Activated T-helper 17 cell treated with anti-CD3 and anti-CD28 coated beads, Interleukin-2, amount 50 U/mL, for 72 hours (primary cell): Measurements from ENCODE around the gene NR5A2. TPM values are rescaled to one million over a fixed set of nuclear protein-coding genes. Genes with fewer than 3 reads are reported as not detected.

Source experiments
- ATAC-seq: fragments of 150-1000 bp; cut with Tn5 transposase; replicated peaks from 2 replicates; pipeline ENCODE4 v1.10.0; 2021; ENCODE audit warnings: mild to moderate bottlenecking, moderate library complexity
- H3K27ac Mint-ChIP-seq: one replicate; pipeline ENCODE4 v1.8.0; 2022; ENCODE audit warnings: mixed read lengths
- H3K27me3 Mint-ChIP-seq: one replicate; pipeline ENCODE4 v1.8.0; 2022; ENCODE audit warnings: mixed read lengths
- H3K36me3 Mint-ChIP-seq: one replicate; pipeline ENCODE4 v1.8.0; 2022; ENCODE audit warnings: low read depth, mild to moderate bottlenecking, mixed read lengths
- H3K4me1 Mint-ChIP-seq: one replicate; pipeline ENCODE4 v1.8.0; 2022; ENCODE audit warnings: mixed read lengths
- H3K4me3 Mint-ChIP-seq: one replicate; pipeline ENCODE4 v1.8.0; 2022; ENCODE audit warnings: mild to moderate bottlenecking, mixed read lengths
- H3K9me3 Mint-ChIP-seq: one replicate; pipeline ENCODE4 v1.8.0; 2022; ENCODE audit warnings: mixed read lengths
- total RNA-seq, 2 donors: library from RNA; stranded (reverse); gene quantifications; one replicate each; pipeline ENCODE4 v1.2.3, GENCODE V29; 2022

Gene NR5A2
- total RNA-seq, 2 donors from 2014 or later: 0.13 TPM; not detected in 1

DNA sequence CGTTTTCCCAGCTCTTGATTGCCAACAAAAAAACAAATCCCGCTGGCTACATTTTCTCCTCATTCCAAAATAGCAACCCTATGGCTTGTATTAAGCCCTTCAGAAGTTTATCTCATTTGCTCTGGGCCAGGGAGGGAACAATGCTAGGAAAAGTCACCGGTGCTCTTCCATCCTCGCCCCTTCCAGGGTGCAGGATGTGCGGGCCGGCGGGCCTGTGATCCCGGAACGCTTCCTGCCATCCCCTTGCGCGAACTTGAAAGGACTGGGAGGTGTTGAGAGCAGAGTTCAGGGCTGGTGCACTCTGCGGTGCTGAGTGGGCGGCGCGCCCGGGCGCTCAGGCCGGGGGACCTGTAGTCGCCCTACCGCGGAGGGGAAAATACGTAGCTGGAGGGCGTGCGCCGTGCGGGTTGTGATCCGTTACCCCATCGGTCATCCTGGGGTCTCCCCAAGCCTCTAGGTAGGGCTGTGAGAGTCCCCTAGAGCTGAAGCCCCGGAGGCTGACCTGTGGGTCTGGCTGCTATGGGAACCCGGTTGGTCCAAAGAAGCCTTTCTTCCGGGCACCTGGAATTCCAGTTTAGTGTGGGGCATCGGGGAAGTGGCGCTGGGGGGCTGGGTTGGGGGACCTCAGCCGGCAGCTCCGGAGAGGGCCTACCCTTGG, 13.1 kb downstream of the NR5A2 start:
- H3K4me3 Mint-ChIP-seq: peak overlapping the region; percentile 40
- ATAC-seq: no peak
- peaks cover 8% of the 10 kb centered on the region for H3K4me1 Mint-ChIP-seq
- no peak overlapping the region for H3K27ac Mint-ChIP-seq
- H3K36me3 Mint-ChIP-seq: peaks cover 6% of the 10 kb centered on the region
- peaks cover 66% of the 10 kb centered on the region for H3K27me3 Mint-ChIP-seq
- H3K9me3 Mint-ChIP-seq: no peaks in the 10 kb centered on the region

GRCh38 chr1:200041337-200042118, 14.0 kb downstream of the NR5A2 start:
- no peak for ATAC-seq
- Mint-ChIP-seq H3K27ac (no peak overlapping the region), H3K27me3 (peaks cover 62% of the 10 kb centered on the region), H3K4me3 (no peak overlapping the region), H3K4me1 (peaks cover 8% of the 10 kb centered on the region), H3K36me3 (peaks cover 6% of the 10 kb centered on the region), H3K9me3 (no peaks in the 10 kb centered on the region)

DNA sequence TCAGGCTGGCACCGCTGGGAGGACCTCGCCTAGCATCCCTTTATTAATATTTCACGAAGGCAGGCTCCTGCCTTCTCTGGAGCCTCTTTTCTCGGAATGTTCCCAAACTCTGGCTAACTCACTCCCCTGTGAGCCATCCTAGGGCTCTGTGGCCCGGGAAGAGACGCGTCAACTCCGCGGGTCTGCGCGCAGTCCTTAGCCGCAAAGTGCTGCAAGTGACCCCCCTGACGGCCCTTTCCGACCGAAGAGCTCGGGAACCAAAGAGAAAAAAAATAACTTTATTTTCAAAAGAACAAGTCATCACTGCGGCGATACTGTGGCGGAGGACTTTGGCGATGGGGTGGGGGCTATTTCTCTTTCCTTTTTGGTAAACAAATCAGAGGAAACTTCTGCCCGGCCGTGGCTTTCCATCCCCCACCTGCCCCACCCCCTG, 14.6 kb downstream of the NR5A2 start:
- Mint-ChIP-seq H3K9me3 (no peaks in the 10 kb centered on the region), H3K27ac (no peak overlapping the region), H3K36me3 (peaks cover 6% of the 10 kb centered on the region), H3K4me1 (peaks cover 8% of the 10 kb centered on the region), H3K27me3 (peaks cover 59% of the 10 kb centered on the region), H3K4me3 (no peak overlapping the region)
- ATAC-seq: no peak

GRCh38 chr1:200042552-200043335, 15.2 kb downstream of the NR5A2 start:
- H3K36me3 Mint-ChIP-seq: peaks cover 6% of the 10 kb centered on the region
- peaks cover 53% of the 10 kb centered on the region for H3K27me3 Mint-ChIP-seq
- H3K4me1 Mint-ChIP-seq: peaks cover 8% of the 10 kb centered on the region
- ATAC-seq: no peak
- peak overlapping the region; percentile 74 for H3K4me3 Mint-ChIP-seq
- H3K27ac Mint-ChIP-seq: no peak overlapping the region
- H3K9me3 Mint-ChIP-seq: no peaks in the 10 kb centered on the region

DNA sequence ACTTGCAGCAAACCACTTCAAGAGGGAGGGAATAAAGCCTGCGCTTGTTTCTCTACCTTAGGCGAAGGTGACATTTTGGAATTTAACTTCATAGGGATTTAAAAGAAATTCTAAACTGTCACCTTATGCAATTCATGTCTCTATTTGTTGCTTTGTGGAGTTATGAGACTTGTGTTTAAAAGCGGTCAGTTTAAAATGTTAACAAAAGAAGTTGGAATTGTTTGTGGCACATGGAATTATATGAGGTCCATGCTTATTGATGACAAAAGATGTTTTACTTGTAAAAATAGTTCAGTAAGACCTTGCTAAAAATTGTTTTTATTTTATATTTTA, 15.8 kb downstream of the NR5A2 start:
- no peak for ATAC-seq
- Mint-ChIP-seq H3K4me3 (peak overlapping the region; percentile 74), H3K27me3 (peaks cover 49% of the 10 kb centered on the region), H3K9me3 (no peaks in the 10 kb centered on the region), H3K27ac (no peak overlapping the region), H3K4me1 (peaks cover 8% of the 10 kb centered on the region), H3K36me3 (peaks cover 6% of the 10 kb centered on the region)

DNA sequence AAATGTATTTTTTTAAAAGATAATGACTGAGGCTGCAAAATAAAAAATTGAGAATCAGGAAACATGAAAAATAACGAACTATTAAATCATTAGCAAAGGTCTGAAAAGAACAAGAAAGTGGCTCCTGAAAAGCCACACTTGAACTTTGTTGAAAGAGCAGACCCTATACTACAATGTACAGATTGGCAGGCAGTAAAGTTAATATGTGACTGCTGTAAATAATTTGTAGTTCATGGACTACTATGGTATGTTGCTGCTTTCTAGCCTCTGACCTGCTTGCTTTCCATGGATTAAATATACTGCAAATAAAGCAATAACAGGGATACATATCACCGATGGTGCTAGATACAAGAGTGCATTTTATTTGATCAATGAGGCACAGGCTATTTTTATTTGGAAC, 18.6 kb downstream of the NR5A2 start:
- ATAC-seq: no peak
- Mint-ChIP-seq H3K36me3 (peaks cover 6% of the 10 kb centered on the region), H3K27me3 (peaks cover 47% of the 10 kb centered on the region), H3K4me3 (no peak overlapping the region), H3K9me3 (no peaks in the 10 kb centered on the region), H3K4me1 (peaks cover 8% of the 10 kb centered on the region), H3K27ac (no peak overlapping the region)

DNA sequence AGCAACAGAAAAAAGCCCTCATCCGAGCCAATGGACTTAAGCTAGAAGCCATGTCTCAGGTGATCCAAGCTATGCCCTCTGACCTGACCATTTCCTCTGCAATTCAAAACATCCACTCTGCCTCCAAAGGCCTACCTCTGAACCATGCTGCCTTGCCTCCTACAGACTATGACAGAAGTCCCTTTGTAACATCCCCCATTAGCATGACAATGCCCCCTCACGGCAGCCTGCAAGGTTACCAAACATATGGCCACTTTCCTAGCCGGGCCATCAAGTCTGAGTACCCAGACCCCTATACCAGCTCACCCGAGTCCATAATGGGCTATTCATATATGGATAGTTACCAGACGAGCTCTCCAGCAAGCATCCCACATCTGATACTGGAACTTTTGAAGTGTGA, 20.7 kb downstream of the NR5A2 start:
- Mint-ChIP-seq H3K27ac (no peak overlapping the region), H3K4me3 (no peak overlapping the region), H3K36me3 (no peaks in the 10 kb centered on the region), H3K9me3 (no peaks in the 10 kb centered on the region), H3K27me3 (peaks cover 37% of the 10 kb centered on the region), H3K4me1 (peaks cover under 1% of the 10 kb centered on the region)
- no peak for ATAC-seq

DNA sequence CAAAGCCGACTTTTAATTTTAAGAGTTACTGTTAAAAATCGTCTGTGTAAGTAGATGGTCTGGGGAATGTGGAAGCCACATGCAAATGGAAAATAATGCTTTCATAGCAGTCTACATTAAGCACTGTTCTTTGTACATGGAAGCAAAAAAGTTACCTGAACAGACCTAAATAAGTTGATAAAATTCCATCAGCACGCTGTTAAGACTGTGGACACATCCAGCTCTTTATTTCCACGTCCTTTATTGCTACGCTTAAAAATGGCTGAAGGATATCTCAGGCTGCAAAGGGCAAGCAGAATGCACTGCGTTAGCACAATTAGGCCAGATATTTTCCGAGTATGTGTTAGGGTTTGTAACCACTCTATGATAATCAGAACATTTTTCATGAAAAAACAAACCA, 22.3 kb downstream of the NR5A2 start:
- H3K9me3 Mint-ChIP-seq: no peaks in the 10 kb centered on the region
- no peak for ATAC-seq
- H3K4me3 Mint-ChIP-seq: no peak overlapping the region
- H3K27me3 Mint-ChIP-seq: peaks cover 29% of the 10 kb centered on the region
- H3K36me3 Mint-ChIP-seq: no peaks in the 10 kb centered on the region
- H3K27ac Mint-ChIP-seq: no peak overlapping the region
- no peaks in the 10 kb centered on the region for H3K4me1 Mint-ChIP-seq

DNA sequence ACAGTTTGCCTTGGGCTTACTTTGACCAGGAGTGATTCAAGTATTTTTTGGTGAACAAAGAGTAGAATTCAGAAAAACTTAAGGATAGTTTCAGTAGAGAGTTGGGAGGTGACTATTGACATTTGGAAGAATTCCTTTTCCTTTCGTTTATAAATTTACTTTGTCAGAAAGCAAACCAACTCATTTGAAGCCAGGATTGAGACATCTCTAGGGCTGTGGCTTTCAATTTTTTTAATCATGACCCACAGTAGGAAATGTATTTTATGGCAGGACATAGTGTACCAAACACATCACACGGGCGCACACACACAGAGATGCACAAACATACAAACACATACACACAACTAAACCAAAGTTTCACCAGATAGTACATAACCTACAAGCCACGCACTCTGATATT, 24.1 kb downstream of the NR5A2 start:
- ATAC-seq: no peak
- peaks cover 24% of the 10 kb centered on the region for H3K27me3 Mint-ChIP-seq
- no peak overlapping the region for H3K4me3 Mint-ChIP-seq
- H3K4me1 Mint-ChIP-seq: no peaks in the 10 kb centered on the region
- no peaks in the 10 kb centered on the region for H3K36me3 Mint-ChIP-seq
- no peak overlapping the region for H3K27ac Mint-ChIP-seq
- H3K9me3 Mint-ChIP-seq: no peaks in the 10 kb centered on the region

GRCh38 chr1:200053091-200053490, 25.6 kb downstream of the NR5A2 start:
- Mint-ChIP-seq H3K27me3 (peaks cover 27% of the 10 kb centered on the region), H3K4me3 (no peak overlapping the region), H3K4me1 (no peaks in the 10 kb centered on the region), H3K27ac (no peak overlapping the region), H3K36me3 (no peaks in the 10 kb centered on the region), H3K9me3 (no peaks in the 10 kb centered on the region)
- no peak for ATAC-seq

- Mint-ChIP-seq H3K27me3 (peaks cover 22% of the 10 kb centered on the region), H3K27ac (no peak overlapping the region), H3K9me3 (no peaks in the 10 kb centered on the region), H3K4me1 (no peaks in the 10 kb centered on the region), H3K4me3 (no peak overlapping the region), H3K36me3 (no peaks in the 10 kb centered on the region)
- ATAC-seq: no peak
Measured at GRCh38 chr1:200053646-200054045, 26.1 kb downstream of the NR5A2 start.

DNA sequence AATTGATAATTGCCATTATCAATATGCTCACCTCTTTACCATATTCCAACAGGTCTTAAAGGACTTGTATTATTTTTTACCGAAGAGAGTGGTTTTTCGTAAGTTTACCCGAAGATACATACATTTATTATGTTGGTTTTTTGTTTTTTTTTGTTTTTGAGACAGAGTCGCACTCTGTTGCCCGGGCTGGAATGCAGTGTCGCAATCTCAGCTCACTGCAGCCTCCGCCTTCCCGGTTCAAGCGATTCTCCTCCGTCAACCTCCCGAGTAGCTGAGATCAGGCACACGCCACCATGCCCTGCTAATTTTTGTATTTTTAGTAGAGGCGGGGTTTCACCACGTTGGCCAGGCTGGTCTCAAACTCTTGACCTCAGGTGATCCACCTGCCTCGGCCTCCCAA, 30.8 kb downstream of the NR5A2 start:
- no peaks in the 10 kb centered on the region for H3K4me1 Mint-ChIP-seq
- no peaks in the 10 kb centered on the region for H3K9me3 Mint-ChIP-seq
- no peaks in the 10 kb centered on the region for H3K36me3 Mint-ChIP-seq
- H3K27ac Mint-ChIP-seq: no peak overlapping the region
- no peak overlapping the region for H3K4me3 Mint-ChIP-seq
- H3K27me3 Mint-ChIP-seq: peaks cover 22% of the 10 kb centered on the region
- no peak for ATAC-seq

DNA sequence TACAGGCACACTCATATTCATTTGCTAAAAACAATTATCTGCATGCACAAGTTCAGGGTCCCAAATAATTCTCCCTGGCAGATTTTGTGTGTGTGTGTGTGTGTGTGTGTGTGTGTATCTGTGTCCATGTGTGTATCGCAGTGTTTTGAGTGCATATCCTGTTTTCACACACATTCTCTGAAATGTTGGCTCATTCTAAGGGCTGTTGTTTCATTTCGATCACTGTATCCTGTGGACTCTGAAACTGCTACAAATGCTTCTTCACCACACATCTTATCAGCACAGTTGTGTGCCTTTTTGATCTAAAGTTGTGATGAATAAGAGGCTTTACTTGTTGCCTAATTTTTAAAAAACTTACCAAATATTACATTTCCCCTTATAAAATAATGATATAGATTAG, 34.6 kb downstream of the NR5A2 start:
- ATAC-seq: no peak
- Mint-ChIP-seq H3K27ac (no peak overlapping the region), H3K4me1 (no peaks in the 10 kb centered on the region), H3K4me3 (no peak overlapping the region), H3K27me3 (peaks cover 22% of the 10 kb centered on the region), H3K36me3 (no peaks in the 10 kb centered on the region), H3K9me3 (no peaks in the 10 kb centered on the region)

DNA sequence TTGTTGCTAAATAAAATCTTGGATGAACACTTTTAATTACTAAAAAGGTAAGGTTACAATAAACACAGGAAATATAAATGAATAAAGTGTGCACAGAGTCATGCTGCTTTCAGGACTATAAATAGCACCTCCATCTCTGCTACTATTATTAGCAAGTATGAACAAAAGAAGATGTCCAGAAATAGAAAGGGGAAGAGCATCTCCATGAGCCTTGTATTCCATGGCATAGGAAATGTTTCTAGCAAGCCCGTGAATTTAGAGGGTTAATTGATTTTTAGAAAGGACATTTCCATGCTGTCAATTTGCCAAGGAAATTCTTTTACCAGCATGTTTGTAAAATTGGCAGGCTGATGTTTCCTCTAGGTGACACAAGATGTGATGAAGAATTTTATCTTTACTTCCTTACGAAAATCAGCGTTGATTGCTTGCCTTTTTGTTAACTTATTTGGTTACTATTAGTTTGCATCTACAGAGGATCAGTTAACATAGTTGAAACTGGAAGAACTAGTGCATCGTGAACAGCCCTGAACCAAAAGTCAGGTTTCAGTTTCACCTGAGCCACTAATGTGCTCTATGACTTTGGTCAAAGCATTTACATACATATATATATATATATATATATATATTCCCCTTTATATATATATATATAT, 45.3 kb downstream of the NR5A2 start:
- Mint-ChIP-seq H3K9me3 (no peaks in the 10 kb centered on the region), H3K4me1 (no peaks in the 10 kb centered on the region), H3K4me3 (no peak overlapping the region), H3K27ac (no peak overlapping the region), H3K36me3 (no peaks in the 10 kb centered on the region), H3K27me3 (peaks cover 21% of the 10 kb centered on the region)
- no peak for ATAC-seq
